Right lung (tissue), 10 donors: ENCODE data around the gene VDR. TPM values are rescaled to one million over a fixed set of nuclear protein-coding genes. Genes with fewer than 3 reads are reported as not detected.

Experiments used
- DNase-seq, 2 donors: peaks; one replicate each; pipeline ENCODE4 v3.0.0-alpha.2; 2013
- long read RNA-seq, 8 donors: transcript quantifications; one replicate each; lab custom pipeline, GENCODE V29; 2026
- polyA plus RNA-seq, 5 donors: library from polyadenylated mRNA; unstranded; fragments of 120-200 nt; gene quantifications; one replicate each; pipeline versions ENCODE4 v1.2.1 to v1.2.3, GENCODE V29; 2013; ENCODE audit warnings: inconsistent platforms in 1 of 5, low replicate concordance in 1 of 5; ENCODE audit not compliant: insufficient read length in 5 of 5, insufficient read depth in 1 of 5

VDR gene
- polyA plus RNA-seq: 1 to 10 TPM; 1.2 to 1.9 (median 1.6) TPM
- long read RNA-seq, donor 1: 0 reads
- long read RNA-seq, donor 2: 0 reads
- long read RNA-seq, donor 3, partial matches to known transcripts: 139 of 139 reads
- long read RNA-seq, donor 3, other reads (novel, unspliced or antisense): 0 of 139 reads
- long read RNA-seq, donor 4: 0 reads
- long read RNA-seq, donor 5: 0 reads
- long read RNA-seq, donor 6: 0 reads
- long read RNA-seq, donor 7: 0 reads
- long read RNA-seq, donor 8: 0 reads

- DNase-seq: peak; percentile 61 to 63
These were observed at the start of gene VDR for GRCh38 chr12:47904713-47905709. VDR (minus strand) TSS chr12:47904994; CDS start chr12:47879113, 25,881 bp downstream.

GRCh38 chr12:47954058-47954457, 49.3 kb upstream of the VDR start:
- no peak for DNase-seq

- no peak for DNase-seq
These were observed 46.2 kb upstream of the VDR start for GRCh38 chr12:47950856-47951468.

- peak in 1 of 2 donors; percentile 55 for DNase-seq
These were observed 44.9 kb upstream of the VDR start for GRCh38 chr12:47949441-47950341.

- DNase-seq: no peak
These were observed 42.5 kb upstream of the VDR start for GRCh38 chr12:47947341-47947740.

GRCh38 chr12:47946413-47947323, 41.9 kb upstream of the VDR start:
- no peak for DNase-seq

- DNase-seq: no peak
These were observed 40.5 kb upstream of the VDR start for GRCh38 chr12:47945341-47945728.

GRCh38 chr12:47944685-47945340, 40.0 kb upstream of the VDR start:
- DNase-seq: no peak

- no peak for DNase-seq
These were observed 39.0 kb upstream of the VDR start for GRCh38 chr12:47943623-47944340.

- DNase-seq: no peak
These were observed 37.9 kb upstream of the VDR start for GRCh38 chr12:47942614-47943225.

- no peak for DNase-seq
These were observed 37.2 kb upstream of the VDR start for GRCh38 chr12:47941871-47942613.

- no peak for DNase-seq
These were observed 36.6 kb upstream of the VDR start for GRCh38 chr12:47941475-47941780.

- DNase-seq: no peak
These were observed 36.1 kb upstream of the VDR start for GRCh38 chr12:47940773-47941474.

- no peak for DNase-seq
These were observed 34.3 kb upstream of the VDR start for GRCh38 chr12:47939009-47939601.

GRCh38 chr12:47938594-47938993, 33.8 kb upstream of the VDR start:
- DNase-seq: no peak

- no peak for DNase-seq
These were observed 33.3 kb upstream of the VDR start for GRCh38 chr12:47938093-47938492.

GRCh38 chr12:47935184-47935583, 30.4 kb upstream of the VDR start:
- DNase-seq: peak; percentile 66 to 67
